ENCODE measurements around the gene VIM. TPM values are rescaled to one million over a fixed set of nuclear protein-coding genes. Genes with fewer than 3 reads are reported as not detected.

VIM gene
- total and polyA plus RNA-seq, 10 of the 15 experiments (the other 5 are each of a cell fraction or from before 2014, with no cell fraction given), result 44.2 to 287 (median 188) TPM

GRCh38 chr10:17238445-17239291 lies 10.6 kb downstream of the VIM start:
- ChIA-PET SMC1A (ENCODE audit: uncharacterized antibody, unreplicated experiment) (interaction anchor here (0.9 to 1.4 kb wide), 3 partner anchors 14 to 37 kb away, joined by 3 read pairs; partner anchors contain the start of gene TRDMT1), RAD21 (ENCODE audit: unreplicated experiment) (no interaction called here), CTCF (interaction anchor here (1.0 to 1.3 kb wide), 2 partner anchors 12 to 265 kb away, joined by 3 read pairs; no protein-coding TSS in a partner anchor), POLR2A (no interaction called here)
- ATAC-seq, result peak; percentile 26; the same call in 2 of the 3 replicates
- in situ Hi-C loops (cut with MboI) (no loop called here), intact Hi-C loops (cut with micrococcal nuclease; ENCODE audit: unreplicated experiment) (loop anchor here (10.0 kb wide), 1 partner anchor 654 kb away; no protein-coding TSS in a partner anchor)
- Histone ChIP-seq H3K4me2 (ENCODE audit: control insufficient read depth, insufficient read depth) (no peak overlapping the region), H3K36me3 (ENCODE audit: control insufficient read depth in 2 of 2, insufficient read depth in 2 of 2, low read length in 1 of 2) (peaks cover 5 to 7% of the 10 kb centered on the region in 2 experiments; a peak in 3 of 4 replicates), H3K27me3 (replicated peaks in 1 of 2; ENCODE audit: control insufficient read depth in 2 of 2, insufficient read depth in 2 of 2, low read length in 1 of 2) (no peaks in the 10 kb centered on the region; a peak in 2 of 4 replicates), H3K79me2 (ENCODE audit: control insufficient read depth, insufficient read depth, low read length) (no peaks in the 10 kb centered on the region), H3K9me3 (replicated peaks; ENCODE audit: control insufficient read depth, insufficient read depth, low read length) (no peaks in the 10 kb centered on the region; the same call in 2 of the 3 replicates), H3K4me3 (no peak overlapping the region), H3K9ac (ENCODE audit: control insufficient read depth, insufficient read depth, low read length) (no peak overlapping the region), H4K20me1 (ENCODE audit: control insufficient read depth, insufficient read depth) (no peaks in the 10 kb centered on the region), H2AFZ (ENCODE audit: control insufficient read depth, low read depth, low read length) (no peak overlapping the region), H3K4me1 (ENCODE audit: control insufficient read depth, insufficient read depth, low read length) (no peaks in the 10 kb centered on the region), H3K27ac (ENCODE audit: control insufficient read depth, insufficient read depth) (no peak overlapping the region)
- 63% methylated on average over 12 of the region's 12 CpGs for WGBS (ENCODE audit: insufficient coverage, insufficient replicate concordance, low lambda C conversion rate, missing lambda C conversion rate)
- no peak for DNase-seq (ENCODE audit: low read depth, low spot score)
- BruUV-seq (replicated peaks), result no TSS peak
- no peak for FAIRE-seq
- TF ChIP-seq, protein P1, sequence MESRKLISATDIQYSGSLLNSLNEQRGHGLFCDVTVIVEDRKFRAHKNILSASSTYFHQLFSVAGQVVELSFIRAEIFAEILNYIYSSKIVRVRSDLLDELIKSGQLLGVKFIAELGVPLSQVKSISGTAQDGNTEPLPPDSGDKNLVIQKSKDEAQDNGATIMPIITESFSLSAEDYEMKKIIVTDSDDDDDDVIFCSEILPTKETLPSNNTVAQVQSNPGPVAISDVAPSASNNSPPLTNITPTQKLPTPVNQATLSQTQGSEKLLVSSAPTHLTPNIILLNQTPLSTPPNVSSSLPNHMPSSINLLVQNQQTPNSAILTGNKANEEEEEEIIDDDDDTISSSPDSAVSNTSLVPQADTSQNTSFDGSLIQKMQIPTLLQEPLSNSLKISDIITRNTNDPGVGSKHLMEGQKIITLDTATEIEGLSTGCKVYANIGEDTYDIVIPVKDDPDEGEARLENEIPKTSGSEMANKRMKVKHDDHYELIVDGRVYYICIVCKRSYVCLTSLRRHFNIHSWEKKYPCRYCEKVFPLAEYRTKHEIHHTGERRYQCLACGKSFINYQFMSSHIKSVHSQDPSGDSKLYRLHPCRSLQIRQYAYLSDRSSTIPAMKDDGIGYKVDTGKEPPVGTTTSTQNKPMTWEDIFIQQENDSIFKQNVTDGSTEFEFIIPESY (IDR thresholded peaks at IDR 0.05), result no peak
- TF ChIP-seq RCOR1 (conservative IDR thresholded peaks at IDR 0.05; ENCODE audit: low read depth, low read length) (no peak), MYC (IDR thresholded peaks at IDR 0.05; ENCODE audit: insufficient read depth, insufficient read length, insufficient replicate concordance, low read length, severe bottlenecking) (no peak), HDGF (IDR thresholded peaks at IDR 0.05) (no peak), ZSCAN29 (IDR thresholded peaks at IDR 0.05) (no peak), BHLHE40 (IDR thresholded peaks at IDR 0.05; ENCODE audit: borderline replicate concordance in 1 of 2, low read depth in 2 of 2, low read length in 1 of 2) (no peak), IRF4 (IDR thresholded peaks at IDR 0.05; ENCODE audit: low read depth, low read length) (no peak), CHD2 (IDR thresholded peaks at IDR 0.05; ENCODE audit: borderline replicate concordance, low read depth, low read length) (no peak), FOXM1 (IDR thresholded peaks at IDR 0.05; ENCODE audit: low read depth, low read length) (no peak), TCF7 (IDR thresholded peaks at IDR 0.05; ENCODE audit: borderline replicate concordance) (no peak), SREBF2 (IDR thresholded peaks at IDR 0.05; ENCODE audit: low read length) (no peak), HSF1 (IDR thresholded peaks at IDR 0.05; ENCODE audit: low read depth, low read length) (no peak), BMI1 (IDR thresholded peaks at IDR 0.05; ENCODE audit: borderline replicate concordance) (no peak), YY1 (IDR thresholded peaks at IDR 0.05; ENCODE audit: low read depth, low read length) (no peak), CBX3 (IDR thresholded peaks at IDR 0.05; ENCODE audit: borderline replicate concordance, low read depth) (no peak)
- TF ChIP-seq, protein P2, sequence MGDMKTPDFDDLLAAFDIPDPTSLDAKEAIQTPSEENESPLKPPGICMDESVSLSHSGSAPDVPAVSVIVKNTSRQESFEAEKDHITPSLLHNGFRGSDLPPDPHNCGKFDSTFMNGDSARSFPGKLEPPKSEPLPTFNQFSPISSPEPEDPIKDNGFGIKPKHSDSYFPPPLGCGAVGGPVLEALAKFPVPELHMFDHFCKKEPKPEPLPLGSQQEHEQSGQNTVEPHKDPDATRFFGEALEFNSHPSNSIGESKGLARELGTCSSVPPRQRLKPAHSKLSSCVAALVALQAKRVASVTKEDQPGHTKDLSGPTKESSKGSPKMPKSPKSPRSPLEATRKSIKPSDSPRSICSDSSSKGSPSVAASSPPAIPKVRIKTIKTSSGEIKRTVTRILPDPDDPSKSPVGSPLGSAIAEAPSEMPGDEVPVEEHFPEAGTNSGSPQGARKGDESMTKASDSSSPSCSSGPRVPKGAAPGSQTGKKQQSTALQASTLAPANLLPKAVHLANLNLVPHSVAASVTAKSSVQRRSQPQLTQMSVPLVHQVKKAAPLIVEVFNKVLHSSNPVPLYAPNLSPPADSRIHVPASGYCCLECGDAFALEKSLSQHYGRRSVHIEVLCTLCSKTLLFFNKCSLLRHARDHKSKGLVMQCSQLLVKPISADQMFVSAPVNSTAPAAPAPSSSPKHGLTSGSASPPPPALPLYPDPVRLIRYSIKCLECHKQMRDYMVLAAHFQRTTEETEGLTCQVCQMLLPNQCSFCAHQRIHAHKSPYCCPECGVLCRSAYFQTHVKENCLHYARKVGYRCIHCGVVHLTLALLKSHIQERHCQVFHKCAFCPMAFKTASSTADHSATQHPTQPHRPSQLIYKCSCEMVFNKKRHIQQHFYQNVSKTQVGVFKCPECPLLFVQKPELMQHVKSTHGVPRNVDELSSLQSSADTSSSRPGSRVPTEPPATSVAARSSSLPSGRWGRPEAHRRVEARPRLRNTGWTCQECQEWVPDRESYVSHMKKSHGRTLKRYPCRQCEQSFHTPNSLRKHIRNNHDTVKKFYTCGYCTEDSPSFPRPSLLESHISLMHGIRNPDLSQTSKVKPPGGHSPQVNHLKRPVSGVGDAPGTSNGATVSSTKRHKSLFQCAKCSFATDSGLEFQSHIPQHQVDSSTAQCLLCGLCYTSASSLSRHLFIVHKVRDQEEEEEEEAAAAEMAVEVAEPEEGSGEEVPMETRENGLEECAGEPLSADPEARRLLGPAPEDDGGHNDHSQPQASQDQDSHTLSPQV (IDR thresholded peaks at IDR 0.05), result no peak
